Measurements from ENCODE around the gene NAV3.

Gene NAV3

DNA sequence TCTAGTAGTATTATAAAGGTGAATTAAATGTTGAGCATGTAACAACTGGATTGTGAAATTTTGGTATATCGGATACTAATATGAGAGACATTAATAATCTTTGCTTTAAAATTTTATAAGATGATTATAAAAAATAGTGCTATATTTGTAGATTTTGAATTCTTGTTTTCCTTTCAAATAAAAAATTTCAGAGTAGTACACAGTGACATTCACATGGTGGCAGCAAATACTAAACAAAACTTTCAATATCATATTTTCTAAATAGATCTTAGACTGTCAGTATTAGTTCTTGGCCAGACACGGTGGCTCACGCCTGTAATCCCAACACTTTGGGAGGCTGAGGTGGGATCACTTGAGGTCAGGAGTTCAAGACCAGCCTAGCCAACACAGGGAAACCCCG lies 166.0 kb downstream of the NAV3 start:
- Histone ChIP-seq H3K4me2 (ENCODE audit: low read length) (peak overlapping the region; percentile 62), H4K20me1 (ENCODE audit: control insufficient read depth, insufficient read depth, low read depth, low read length) (no peaks in the 10 kb centered on the region), H3K4me1 (ENCODE audit: control insufficient read depth, low read length) (peaks cover 61% of the 10 kb centered on the region), H3K27ac (ENCODE audit: low read depth, low read length) (peak overlapping the region; percentile 97), H3K36me3 (ENCODE audit: control insufficient read depth, low read length) (no peaks in the 10 kb centered on the region), H3K9me2 (replicated peaks; ENCODE audit: control insufficient read depth, low read length) (no peaks in the 10 kb centered on the region), H3K79me2 (ENCODE audit: control insufficient read depth, low read length) (no peaks in the 10 kb centered on the region), H3K4me3 (ENCODE audit: low read length) (no peak overlapping the region), H3K27me3 (ENCODE audit: control insufficient read depth, low read length) (no peaks in the 10 kb centered on the region), H3K9me3 (ENCODE audit: control insufficient read depth, insufficient read depth, low read length) (no peaks in the 10 kb centered on the region), H3F3A (ENCODE audit: control insufficient read depth, insufficient read depth) (peaks cover 31% of the 10 kb centered on the region)
- peak; percentile 34 for TF ChIP-seq CTCF (IDR thresholded peaks at IDR 0.05; ENCODE audit: low read depth, low read length, poor library complexity, severe bottlenecking)
- TF ChIP-seq EZH2phosphoT487 (IDR thresholded peaks at IDR 0.05; ENCODE audit: borderline replicate concordance, low read length), result no peak

- Histone ChIP-seq H3K4me2 (ENCODE audit: low read length) (peak overlapping the region; percentile 62), H3K9me2 (replicated peaks; ENCODE audit: control insufficient read depth, low read length) (no peaks in the 10 kb centered on the region)
These were observed 167.6 kb downstream of the NAV3 start for GRCh38 chr12:77998236-77998786.

DNA sequence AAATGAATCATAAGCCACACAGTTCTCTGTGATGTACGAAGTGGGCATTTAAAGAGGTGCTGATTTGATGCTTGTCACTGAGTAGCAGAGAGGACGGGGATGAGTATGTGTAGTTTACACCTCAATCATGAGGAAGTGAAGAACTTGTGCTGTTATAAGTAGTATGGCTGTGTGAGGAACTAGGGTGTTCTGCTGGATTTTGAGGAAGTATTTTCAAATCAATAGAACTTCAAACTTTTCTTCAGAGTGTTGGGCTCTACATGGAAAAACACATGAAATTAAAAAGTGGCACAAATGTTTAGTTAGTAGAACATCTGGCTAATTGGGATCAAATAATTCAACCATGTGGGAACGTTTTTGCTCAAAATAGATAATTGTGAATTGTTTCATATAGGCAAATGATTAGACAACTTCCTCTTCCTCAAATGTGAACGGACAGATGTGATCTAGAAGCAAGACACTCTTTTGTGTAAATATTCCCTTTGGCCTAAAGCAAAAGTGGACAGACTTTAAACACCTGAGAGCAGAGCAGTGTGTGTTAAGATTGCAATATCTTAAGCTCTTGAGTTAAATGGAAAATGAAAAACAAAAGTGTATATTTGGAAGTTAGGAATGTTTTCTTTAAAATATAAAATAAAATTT lies 168.5 kb downstream of the NAV3 start:
- Histone ChIP-seq H3K4me3 (ENCODE audit: low read length) (peak overlapping the region; percentile 55), H3K4me2 (ENCODE audit: low read length) (peak overlapping the region; percentile 62), H3K36me3 (ENCODE audit: control insufficient read depth, low read length) (no peaks in the 10 kb centered on the region), H3K27me3 (ENCODE audit: control insufficient read depth, low read length) (no peaks in the 10 kb centered on the region), H3K79me2 (ENCODE audit: control insufficient read depth, low read length) (no peaks in the 10 kb centered on the region), H3F3A (ENCODE audit: control insufficient read depth, insufficient read depth) (peaks cover 31% of the 10 kb centered on the region), H3K4me1 (ENCODE audit: control insufficient read depth, low read length) (peaks cover 82% of the 10 kb centered on the region), H3K9me3 (ENCODE audit: control insufficient read depth, insufficient read depth, low read length) (no peaks in the 10 kb centered on the region), H3K27ac (ENCODE audit: low read depth, low read length) (peak overlapping the region; percentile 97), H4K20me1 (ENCODE audit: control insufficient read depth, insufficient read depth, low read depth, low read length) (no peaks in the 10 kb centered on the region), H3K9me2 (replicated peaks; ENCODE audit: control insufficient read depth, low read length) (no peaks in the 10 kb centered on the region)
- TF ChIP-seq CTCF (IDR thresholded peaks at IDR 0.05; ENCODE audit: low read depth, low read length, poor library complexity, severe bottlenecking), result no peak
- TF ChIP-seq EZH2phosphoT487 (IDR thresholded peaks at IDR 0.05; ENCODE audit: borderline replicate concordance, low read length), result no peak

More at GRCh38 chr12:77998236-77998786, 167.6 kb downstream of the NAV3 start:
- Histone ChIP-seq H3K27ac (ENCODE audit: low read depth, low read length) (peak overlapping the region; percentile 97), H3F3A (ENCODE audit: control insufficient read depth, insufficient read depth) (peaks cover 31% of the 10 kb centered on the region), H3K27me3 (ENCODE audit: control insufficient read depth, low read length) (no peaks in the 10 kb centered on the region), H3K9me3 (ENCODE audit: control insufficient read depth, insufficient read depth, low read length) (no peaks in the 10 kb centered on the region), H3K36me3 (ENCODE audit: control insufficient read depth, low read length) (no peaks in the 10 kb centered on the region), H3K4me3 (ENCODE audit: low read length) (peak overlapping the region; percentile 55), H3K79me2 (ENCODE audit: control insufficient read depth, low read length) (no peaks in the 10 kb centered on the region), H3K4me1 (ENCODE audit: control insufficient read depth, low read length) (peaks cover 73% of the 10 kb centered on the region), H4K20me1 (ENCODE audit: control insufficient read depth, insufficient read depth, low read depth, low read length) (no peaks in the 10 kb centered on the region)
- no peak for TF ChIP-seq EZH2phosphoT487 (IDR thresholded peaks at IDR 0.05; ENCODE audit: borderline replicate concordance, low read length)
- no peak for TF ChIP-seq CTCF (IDR thresholded peaks at IDR 0.05; ENCODE audit: low read depth, low read length, poor library complexity, severe bottlenecking)
